Epithelial cell of proximal tubule (primary cell): Measurements from ENCODE around the gene HOTAIR. TPM values are rescaled to one million over a fixed set of nuclear protein-coding genes. Genes with fewer than 3 reads are reported as not detected.

Source experiments
- DNase-seq: peaks from one replicate; pipeline ENCODE4 v3.0.0-alpha.2; 2011; ENCODE audit warnings: low read depth
- H3K4me3 ChIP-seq: 2 replicates; pipeline ENCODE4 v1.5.1; 2011; ENCODE audit warnings: low read depth, mild to moderate bottlenecking, low read length
- CTCF ChIP-seq: conservative IDR thresholded peaks from 2 replicates; pipeline ENCODE4 v1.5.1; 2012; ENCODE audit warnings: low read depth, mild to moderate bottlenecking, low read length
- total RNA-seq: library from RNA; depleted of rRNA; stranded (reverse); fragments of >200 nt; gene quantifications from 2 replicates; pipeline ENCODE4 v1.2.3, GENCODE V29; 2015

HOTAIR gene
- total RNA-seq, 1 donor from 2014 or later = not detected

GRCh38 chr12:53994264-53995001 lies 19.7 kb upstream of the HOTAIR start:
- H3K4me3 ChIP-seq = peak overlapping the region; percentile 84
- no peak for DNase-seq
- no peak for TF ChIP-seq CTCF

GRCh38 chr12:53994009-53994263 lies 19.2 kb upstream of the HOTAIR start:
- no peak for TF ChIP-seq CTCF
- H3K4me3 ChIP-seq = peak overlapping the region; percentile 84
- DNase-seq = no peak

- peak overlapping the region; percentile 84 for H3K4me3 ChIP-seq
- no peak for DNase-seq
- no peak for TF ChIP-seq CTCF
Measured at GRCh38 chr12:53993162-53994008, 18.6 kb upstream of the HOTAIR start.

- DNase-seq = no peak
- no peak for TF ChIP-seq CTCF
- peak overlapping the region; percentile 98 for H3K4me3 ChIP-seq
Measured at GRCh38 chr12:53992377-53992889, 17.7 kb upstream of the HOTAIR start.

- H3K4me3 ChIP-seq = peak overlapping the region; percentile 98
Measured at GRCh38 chr12:53991077-53991460, 16.3 kb upstream of the HOTAIR start.

GRCh38 chr12:53990311-53991076 lies 15.7 kb upstream of the HOTAIR start:
- no peak for TF ChIP-seq CTCF
- DNase-seq = no peak
- peak overlapping the region; percentile 98 for H3K4me3 ChIP-seq

More at GRCh38 chr12:53991077-53991460, 16.3 kb upstream of the HOTAIR start:
- TF ChIP-seq CTCF = no peak
- DNase-seq = no peak
